HepG2 (cell line): ENCODE results near the gene ATXN7L3. TPM values are rescaled to one million over a fixed set of nuclear protein-coding genes. Genes with fewer than 3 reads are reported as not detected.

ENCODE experiments used
- AGO2 ChIP-seq: fragments of 200-400 bp; formaldehyde crosslinking; optimal IDR thresholded peaks from 2 replicates; pipeline ENCODE3; 2017; ENCODE audit warnings: mild to moderate bottlenecking, low read depth, low read length, moderate library complexity
- BRCA1 ChIP-seq: sonication (generic); formaldehyde crosslinking; IDR thresholded peaks from 2 replicates; pipeline ENCODE4 v1.4.0; 2020; ENCODE audit warnings: missing genetic modification reagents
- CHCHD3 ChIP-seq: sonication (generic); formaldehyde crosslinking; IDR thresholded peaks from 2 replicates; pipeline ENCODE4 v1.8.0; 2022; ENCODE audit warnings: mild to moderate bottlenecking, missing genetic modification reagents, moderate library complexity
- JARID2 ChIP-seq: sonication (generic); formaldehyde crosslinking; IDR thresholded peaks from 2 replicates; pipeline ENCODE4 v1.8.1; 2023; ENCODE audit warnings: missing genetic modification reagents, inconsistent platforms; ENCODE audit not compliant: insufficient replicate concordance
- KDM2A ChIP-seq: sonication (generic); formaldehyde crosslinking; IDR thresholded peaks from 2 replicates; pipeline ENCODE4 v1.4.0; 2020; ENCODE audit warnings: low read depth, missing genetic modification reagents, borderline replicate concordance
- KLF16 ChIP-seq, 2 experiments: sonication (generic) in 1 of 2; formaldehyde crosslinking in 1 of 2; IDR thresholded peaks; 2 replicates each; pipeline versions ENCODE4 v1.6.1 to v1.8.0; 2016 to 2023; ENCODE audit warnings: missing genetic modification reagents in 2 of 2, missing compliant biosample characterization in 1 of 2
- PRPF4 ChIP-seq: fragments of 200-400 bp; formaldehyde crosslinking; IDR thresholded peaks from 2 replicates; pipeline ENCODE4 v1.6.1; 2016; ENCODE audit warnings: low read length, low read depth; ENCODE audit not compliant: poor library complexity, severe bottlenecking
- SIN3A ChIP-seq: IDR thresholded peaks from 2 replicates; pipeline ENCODE4 v1.6.1; 2011; ENCODE audit warnings: low read depth, mild to moderate bottlenecking, control low read depth, low read length, borderline replicate concordance
- SIX4 ChIP-seq: sonication (generic); formaldehyde crosslinking; IDR thresholded peaks from 2 replicates; pipeline ENCODE4 v1.4.0; 2020; ENCODE audit warnings: missing genetic modification reagents
- YEATS2 ChIP-seq: sonication (generic); formaldehyde crosslinking; IDR thresholded peaks from 2 replicates; pipeline ENCODE4 v1.4.0; 2020; ENCODE audit warnings: missing genetic modification reagents, borderline replicate concordance
- ZKSCAN5 ChIP-seq: sonication (generic); formaldehyde crosslinking; IDR thresholded peaks from 2 replicates; pipeline ENCODE4 v1.5.1; 2020; ENCODE audit warnings: mild to moderate bottlenecking, missing genetic modification reagents
- polyA plus RNA-seq, 8 experiments: library from polyadenylated mRNA; depleted of rRNA in 3 of 8; stranded (reverse) in 7 of 8; unstranded in 1 of 8; fragments of >200 nt; fragmentation: Illumina TruSeq in 4 of 8; extraction: Trizol in 4 of 8; gene quantifications; 2 replicates each; pipeline versions ENCODE4 v1.2.1 to v1.2.3, GENCODE V29; 2011 to 2016; ENCODE audit warnings: low read depth in 4 of 8, missing spikeins in 1 of 8, mixed read lengths in 1 of 8; ENCODE audit not compliant: insufficient read depth in 1 of 8
- total RNA-seq, 5 experiments: library from RNA; depleted of rRNA; stranded (reverse); fragments of >200 nt; fragmentation: Illumina TruSeq; extraction: Trizol; gene quantifications; 2 replicates each; pipeline ENCODE4 v1.2.3, GENCODE V29; 2016; ENCODE audit warnings: low read depth in 1 of 5
- TF ChIP-seq, protein P1 (sequence below): sonication (generic); formaldehyde crosslinking; IDR thresholded peaks from 2 replicates; pipeline ENCODE4 v1.4.0; 2020; ENCODE audit warnings: missing genetic modification reagents
- TF ChIP-seq, protein P2 (sequence below): sonication (generic); formaldehyde crosslinking; IDR thresholded peaks from 2 replicates; pipeline ENCODE4 v1.8.0; 2022; ENCODE audit warnings: mild to moderate bottlenecking, missing genetic modification reagents; ENCODE audit not compliant: insufficient replicate concordance
- TF ChIP-seq, protein P3 (sequence below): sonication (generic); formaldehyde crosslinking; IDR thresholded peaks from 2 replicates; pipeline ENCODE4 v1.5.1; 2020; ENCODE audit warnings: missing genetic modification reagents, mild to moderate bottlenecking, borderline replicate concordance
- TF ChIP-seq, protein P4 (sequence below): sonication (generic); formaldehyde crosslinking; IDR thresholded peaks from 2 replicates; pipeline ENCODE4 v1.4.0; 2020; ENCODE audit warnings: mild to moderate bottlenecking, missing genetic modification reagents
- TF ChIP-seq, protein P5 (sequence below): sonication (generic); formaldehyde crosslinking; IDR thresholded peaks from 2 replicates; pipeline ENCODE4 v1.5.0; 2020; ENCODE audit warnings: missing genetic modification reagents
- TF ChIP-seq, protein P6 (sequence below): IDR thresholded peaks from 2 replicates; pipeline ENCODE4 v1.6.1; 2016; ENCODE audit warnings: missing compliant biosample characterization, missing genetic modification reagents, borderline replicate concordance
- TF ChIP-seq, protein P7 (sequence below): sonication (generic); formaldehyde crosslinking; IDR thresholded peaks from 2 replicates; pipeline ENCODE4 v1.5.0; 2020; ENCODE audit warnings: missing genetic modification reagents, mild to moderate bottlenecking, borderline replicate concordance

ATXN7L3 gene
- total and polyA plus RNA-seq, 2 of the 13 experiments (the other 11 are each of a cell fraction or from before 2014, with no cell fraction given), result 44.5 to 59.1 TPM

DNA sequence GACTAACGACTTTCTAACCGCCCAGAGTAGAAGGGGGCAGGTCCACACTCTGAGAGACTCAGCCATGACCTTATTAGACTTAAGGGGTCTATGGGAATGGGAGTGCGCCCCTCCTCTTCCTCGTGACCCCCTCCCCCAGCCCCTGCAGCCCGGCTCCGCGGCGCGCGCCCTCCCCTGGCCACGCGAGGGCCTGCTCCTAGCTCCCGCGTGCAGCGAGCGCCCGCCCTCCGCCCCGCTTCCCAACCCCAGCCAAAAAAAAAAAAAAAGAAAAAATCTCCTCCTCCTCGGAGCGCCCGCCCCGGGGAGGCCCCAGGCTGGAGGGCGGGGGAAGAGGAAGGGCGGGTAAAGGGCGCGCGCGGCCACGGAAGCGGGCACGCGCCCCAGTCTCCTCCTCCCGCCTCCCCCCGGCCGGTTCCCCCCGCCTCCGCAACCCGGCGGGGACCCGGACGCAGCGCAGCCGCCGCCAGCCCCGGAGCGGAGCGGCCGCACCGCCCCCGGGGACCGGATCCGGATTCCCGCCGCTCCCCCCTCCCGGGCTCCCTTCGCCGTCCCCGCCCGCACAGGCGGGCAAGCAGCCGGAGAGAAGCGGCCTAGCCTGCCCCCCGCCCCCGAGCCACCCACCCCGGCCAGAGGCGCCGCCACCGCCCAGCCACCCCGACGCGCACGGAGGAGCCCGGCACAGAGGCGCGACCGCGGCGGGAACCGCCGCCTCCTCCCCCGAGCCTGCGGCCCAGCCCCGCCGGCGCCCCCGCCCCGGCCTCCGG, 18.8 kb upstream of the ATXN7L3 start (continued):
- TF ChIP-seq PRPF4 (no peak), SIX4 (CRISPR knock-in tag) (no peak), AGO2 (no peak), KDM2A (CRISPR knock-in tag) (peak; percentile 66; the same call in 1 of the 2 replicates), YEATS2 (peak; percentile 53; the same call in 1 of the 2 replicates), JARID2 (no peak), KLF16 (CRISPR knock-in tag; IDR thresholded peaks at IDR 0.05) (peak in 1 of 2 experiments; percentile 74; a peak in 1 of 4 replicates), SIN3A (no peak), CHCHD3 (0 out of 2 replicates have a peak, but pooled peaks have one; percentile 49), BRCA1 (CRISPR knock-in tag) (no peak), ZKSCAN5 (CRISPR knock-in tag) (no peak)
- TF ChIP-seq, protein P1, sequence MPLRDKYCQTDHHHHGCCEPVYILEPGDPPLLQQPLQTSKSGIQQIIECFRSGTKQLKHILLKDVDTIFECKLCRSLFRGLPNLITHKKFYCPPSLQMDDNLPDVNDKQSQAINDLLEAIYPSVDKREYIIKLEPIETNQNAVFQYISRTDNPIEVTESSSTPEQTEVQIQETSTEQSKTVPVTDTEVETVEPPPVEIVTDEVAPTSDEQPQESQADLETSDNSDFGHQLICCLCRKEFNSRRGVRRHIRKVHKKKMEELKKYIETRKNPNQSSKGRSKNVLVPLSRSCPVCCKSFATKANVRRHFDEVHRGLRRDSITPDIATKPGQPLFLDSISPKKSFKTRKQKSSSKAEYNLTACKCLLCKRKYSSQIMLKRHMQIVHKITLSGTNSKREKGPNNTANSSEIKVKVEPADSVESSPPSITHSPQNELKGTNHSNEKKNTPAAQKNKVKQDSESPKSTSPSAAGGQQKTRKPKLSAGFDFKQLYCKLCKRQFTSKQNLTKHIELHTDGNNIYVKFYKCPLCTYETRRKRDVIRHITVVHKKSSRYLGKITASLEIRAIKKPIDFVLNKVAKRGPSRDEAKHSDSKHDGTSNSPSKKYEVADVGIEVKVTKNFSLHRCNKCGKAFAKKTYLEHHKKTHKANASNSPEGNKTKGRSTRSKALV, result no peak
- TF ChIP-seq, protein P2, sequence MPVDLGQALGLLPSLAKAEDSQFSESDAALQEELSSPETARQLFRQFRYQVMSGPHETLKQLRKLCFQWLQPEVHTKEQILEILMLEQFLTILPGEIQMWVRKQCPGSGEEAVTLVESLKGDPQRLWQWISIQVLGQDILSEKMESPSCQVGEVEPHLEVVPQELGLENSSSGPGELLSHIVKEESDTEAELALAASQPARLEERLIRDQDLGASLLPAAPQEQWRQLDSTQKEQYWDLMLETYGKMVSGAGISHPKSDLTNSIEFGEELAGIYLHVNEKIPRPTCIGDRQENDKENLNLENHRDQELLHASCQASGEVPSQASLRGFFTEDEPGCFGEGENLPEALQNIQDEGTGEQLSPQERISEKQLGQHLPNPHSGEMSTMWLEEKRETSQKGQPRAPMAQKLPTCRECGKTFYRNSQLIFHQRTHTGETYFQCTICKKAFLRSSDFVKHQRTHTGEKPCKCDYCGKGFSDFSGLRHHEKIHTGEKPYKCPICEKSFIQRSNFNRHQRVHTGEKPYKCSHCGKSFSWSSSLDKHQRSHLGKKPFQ (CRISPR knock-in tag), result no peak
- TF ChIP-seq, protein P3, sequence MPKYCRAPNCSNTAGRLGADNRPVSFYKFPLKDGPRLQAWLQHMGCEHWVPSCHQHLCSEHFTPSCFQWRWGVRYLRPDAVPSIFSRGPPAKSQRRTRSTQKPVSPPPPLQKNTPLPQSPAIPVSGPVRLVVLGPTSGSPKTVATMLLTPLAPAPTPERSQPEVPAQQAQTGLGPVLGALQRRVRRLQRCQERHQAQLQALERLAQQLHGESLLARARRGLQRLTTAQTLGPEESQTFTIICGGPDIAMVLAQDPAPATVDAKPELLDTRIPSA (CRISPR knock-in tag), result no peak
- TF ChIP-seq, protein P4, sequence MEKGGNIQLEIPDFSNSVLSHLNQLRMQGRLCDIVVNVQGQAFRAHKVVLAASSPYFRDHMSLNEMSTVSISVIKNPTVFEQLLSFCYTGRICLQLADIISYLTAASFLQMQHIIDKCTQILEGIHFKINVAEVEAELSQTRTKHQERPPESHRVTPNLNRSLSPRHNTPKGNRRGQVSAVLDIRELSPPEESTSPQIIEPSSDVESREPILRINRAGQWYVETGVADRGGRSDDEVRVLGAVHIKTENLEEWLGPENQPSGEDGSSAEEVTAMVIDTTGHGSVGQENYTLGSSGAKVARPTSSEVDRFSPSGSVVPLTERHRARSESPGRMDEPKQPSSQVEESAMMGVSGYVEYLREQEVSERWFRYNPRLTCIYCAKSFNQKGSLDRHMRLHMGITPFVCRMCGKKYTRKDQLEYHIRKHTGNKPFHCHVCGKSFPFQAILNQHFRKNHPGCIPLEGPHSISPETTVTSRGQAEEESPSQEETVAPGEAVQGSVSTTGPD (CRISPR knock-in tag), result no peak
- TF ChIP-seq, protein P5, sequence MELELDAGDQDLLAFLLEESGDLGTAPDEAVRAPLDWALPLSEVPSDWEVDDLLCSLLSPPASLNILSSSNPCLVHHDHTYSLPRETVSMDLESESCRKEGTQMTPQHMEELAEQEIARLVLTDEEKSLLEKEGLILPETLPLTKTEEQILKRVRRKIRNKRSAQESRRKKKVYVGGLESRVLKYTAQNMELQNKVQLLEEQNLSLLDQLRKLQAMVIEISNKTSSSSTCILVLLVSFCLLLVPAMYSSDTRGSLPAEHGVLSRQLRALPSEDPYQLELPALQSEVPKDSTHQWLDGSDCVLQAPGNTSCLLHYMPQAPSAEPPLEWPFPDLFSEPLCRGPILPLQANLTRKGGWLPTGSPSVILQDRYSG, result no peak
- TF ChIP-seq, protein P6, sequence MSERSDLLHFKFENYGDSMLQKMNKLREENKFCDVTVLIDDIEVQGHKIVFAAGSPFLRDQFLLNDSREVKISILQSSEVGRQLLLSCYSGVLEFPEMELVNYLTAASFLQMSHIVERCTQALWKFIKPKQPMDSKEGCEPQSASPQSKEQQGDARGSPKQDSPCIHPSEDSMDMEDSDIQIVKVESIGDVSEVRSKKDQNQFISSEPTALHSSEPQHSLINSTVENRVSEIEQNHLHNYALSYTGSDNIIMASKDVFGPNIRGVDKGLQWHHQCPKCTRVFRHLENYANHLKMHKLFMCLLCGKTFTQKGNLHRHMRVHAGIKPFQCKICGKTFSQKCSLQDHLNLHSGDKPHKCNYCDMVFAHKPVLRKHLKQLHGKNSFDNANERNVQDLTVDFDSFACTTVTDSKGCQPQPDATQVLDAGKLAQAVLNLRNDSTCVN (CRISPR knock-in tag), result 0 out of 2 replicates have a peak, but pooled peaks have one; percentile 2
- TF ChIP-seq, protein P7, sequence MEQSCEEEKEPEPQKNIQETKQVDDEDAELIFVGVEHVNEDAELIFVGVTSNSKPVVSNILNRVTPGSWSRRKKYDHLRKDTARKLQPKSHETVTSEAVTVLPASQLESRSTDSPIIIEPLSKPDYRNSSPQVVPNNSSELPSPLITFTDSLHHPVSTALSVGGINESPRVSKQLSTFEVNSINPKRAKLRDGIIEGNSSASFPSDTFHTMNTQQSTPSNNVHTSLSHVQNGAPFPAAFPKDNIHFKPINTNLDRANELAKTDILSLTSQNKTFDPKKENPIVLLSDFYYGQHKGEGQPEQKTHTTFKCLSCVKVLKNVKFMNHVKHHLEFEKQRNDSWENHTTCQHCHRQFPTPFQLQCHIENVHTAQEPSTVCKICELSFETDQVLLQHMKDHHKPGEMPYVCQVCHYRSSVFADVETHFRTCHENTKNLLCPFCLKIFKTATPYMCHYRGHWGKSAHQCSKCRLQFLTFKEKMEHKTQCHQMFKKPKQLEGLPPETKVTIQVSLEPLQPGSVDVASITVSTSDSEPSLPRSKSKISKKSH (CRISPR knock-in tag), result no peak
